GM23248 (cell line): ENCODE data around the gene PSMD6. TPM values are rescaled to one million over a fixed set of nuclear protein-coding genes. Genes with fewer than 3 reads are reported as not detected.

Experiments used
- DNase-seq: peaks from one replicate; pipeline ENCODE4 v3.0.0-alpha.2; 2015
- H2AFZ ChIP-seq: fragments of 200-600 bp; sonication (generic); 2 replicates; pipeline ENCODE4 v1.6.1; 2016; ENCODE audit warnings: antibody characterized with exemption
- H3F3A ChIP-seq: fragments of 200-600 bp; sonication (generic); 2 replicates; pipeline ENCODE4 v1.6.1; 2016; ENCODE audit warnings: mild to moderate bottlenecking, antibody characterized with exemption, mixed run types; ENCODE audit not compliant: insufficient read depth
- H3K27ac ChIP-seq: fragments of 200-600 bp; sonication (generic); 2 replicates; pipeline ENCODE4 v1.5.1; 2016; ENCODE audit warnings: mild to moderate bottlenecking
- H3K27me3 ChIP-seq: fragments of 200-600 bp; sonication (generic); replicated peaks from 2 replicates; pipeline ENCODE4 v1.6.1; 2016; ENCODE audit warnings: mild to moderate bottlenecking; ENCODE audit not compliant: insufficient read depth
- H3K36me3 ChIP-seq: fragments of 200-600 bp; sonication (generic); 2 replicates; pipeline ENCODE4 v1.6.1; 2016; ENCODE audit warnings: low read depth, mild to moderate bottlenecking
- H3K4me1 ChIP-seq: fragments of 200-600 bp; sonication (generic); 2 replicates; pipeline ENCODE4 v1.6.1; 2016; ENCODE audit warnings: mild to moderate bottlenecking; ENCODE audit not compliant: insufficient read depth
- H3K4me2 ChIP-seq: fragments of 200-600 bp; sonication (generic); one replicate; pipeline ENCODE4 v1.6.1; 2016; ENCODE audit warnings: mild to moderate bottlenecking; ENCODE audit not compliant: unreplicated experiment
- H3K4me3 ChIP-seq: fragments of 200-600 bp; sonication (generic); 2 replicates; pipeline ENCODE4 v1.5.1; 2016; ENCODE audit warnings: mild to moderate bottlenecking
- H3K79me2 ChIP-seq: fragments of 200-600 bp; sonication (generic); 2 replicates; pipeline ENCODE4 v1.6.1; 2016; ENCODE audit warnings: mild to moderate bottlenecking; ENCODE audit not compliant: insufficient read depth
- H3K9ac ChIP-seq: fragments of 200-600 bp; sonication (generic); 2 replicates; pipeline ENCODE4 v1.6.1; 2016; ENCODE audit warnings: mild to moderate bottlenecking
- H3K9me2 ChIP-seq: fragments of 200-600 bp; sonication (generic); 2 replicates; pipeline ENCODE4 v1.6.1; 2016; ENCODE audit warnings: mixed run types, mild to moderate bottlenecking, moderate library complexity; ENCODE audit not compliant: insufficient read depth
- H3K9me3 ChIP-seq: fragments of 200-600 bp; sonication (generic); one replicate; pipeline ENCODE4 v1.6.1; 2017; ENCODE audit warnings: low read depth
- H4K20me1 ChIP-seq: fragments of 200-600 bp; sonication (generic); 2 replicates; pipeline ENCODE4 v1.6.0; 2016; ENCODE audit not compliant: insufficient read depth
- EZH2 ChIP-seq: fragments of 200-600 bp; sonication (generic); IDR thresholded peaks from 2 replicates; pipeline ENCODE4 v1.6.1; 2018; ENCODE audit warnings: antibody characterized with exemption, mild to moderate bottlenecking; ENCODE audit not compliant: insufficient read depth, poor library complexity, severe bottlenecking
- EZH2phosphoT487 ChIP-seq: fragments of 200-600 bp; sonication (generic); IDR thresholded peaks from 2 replicates; pipeline ENCODE4 v1.6.1; 2018; ENCODE audit warnings: antibody characterized with exemption, moderate library complexity, mild to moderate bottlenecking, low read depth; ENCODE audit not compliant: insufficient read depth
- WGBS, 2 experiments: methylation state at CpG; one replicate each; pipeline ENCODE4 v1.1.6; 2015 to 2017; ENCODE audit warnings: low lambda C conversion rate in 2 of 2, low coverage in 1 of 2; ENCODE audit errors: missing lambda C conversion rate in 2 of 2; 5-methylcytosine and 5-hydroxymethylcytosine counted together
- in situ Hi-C: fragments of 300-500 bp; cut with MboI; formaldehyde crosslinking; loops from 2 replicates; pipeline ENCODE4 v1.15.0; 2020
- polyA plus RNA-seq: library from polyadenylated mRNA; unstranded; fragments of >200 nt; fragmentation: Nextera tagmentation; extraction: Ambion mirVana; gene quantifications from 2 replicates; pipeline ENCODE4 v1.2.1, GENCODE V29; 2016
- total RNA-seq: library from RNA; depleted of rRNA; stranded (reverse); fragments of >200 nt; shearing (Covaris generic); gene quantifications from 2 replicates; pipeline ENCODE4 v1.2.3, GENCODE V29; 2014

The PSMD6 gene
- total and polyA plus RNA-seq, 2 experiments from 2014 or later, result 79.5 to 126 TPM

DNA sequence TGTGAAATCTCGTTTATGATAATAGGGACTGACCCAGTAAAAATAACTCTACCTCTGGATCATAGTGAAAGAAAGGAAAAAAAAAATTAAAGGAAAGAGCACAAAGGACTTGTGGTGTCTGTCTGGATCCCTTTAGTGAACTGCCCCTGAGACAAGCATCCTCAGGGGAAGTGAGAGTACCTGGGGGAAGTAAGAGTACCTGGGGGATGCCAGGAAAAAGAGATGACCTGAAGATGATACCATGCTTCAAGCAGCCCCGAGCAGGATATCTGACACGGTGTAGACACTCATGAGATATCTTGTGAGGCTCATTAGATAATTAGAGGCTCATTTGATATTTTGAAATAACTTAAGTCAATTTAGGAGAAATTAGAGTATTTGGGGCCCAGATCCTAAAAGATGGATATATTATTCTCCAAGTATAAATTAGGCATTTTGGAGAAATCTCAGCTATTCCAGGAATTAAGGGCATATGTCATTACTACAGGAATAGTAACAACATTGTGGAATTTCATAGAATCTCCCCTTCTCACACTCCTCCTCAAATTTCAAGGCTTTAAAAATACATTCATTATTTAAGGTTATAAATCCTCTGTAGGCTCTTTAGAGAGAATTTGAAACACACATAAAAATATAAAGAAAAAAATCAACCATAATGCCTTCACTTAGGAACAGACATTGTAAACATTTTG is 36.3 kb upstream of the PSMD6 start:
- Histone ChIP-seq H3K4me3 (no peak overlapping the region), H3K36me3 (no peaks in the 10 kb centered on the region), H3F3A (no peaks in the 10 kb centered on the region), H2AFZ (no peak overlapping the region), H3K27ac (no peak overlapping the region), H3K4me1 (peaks cover 11% of the 10 kb centered on the region), H3K9ac (no peak overlapping the region), H4K20me1 (no peaks in the 10 kb centered on the region), H3K4me2 (no peak overlapping the region), H3K9me2 (no peaks in the 10 kb centered on the region), H3K79me2 (no peaks in the 10 kb centered on the region), H3K9me3 (no peaks in the 10 kb centered on the region), H3K27me3 (no peaks in the 10 kb centered on the region)
- TF ChIP-seq EZH2phosphoT487 (no peak), EZH2 (no peak)
- in situ Hi-C loops, result no loop called here
- 93 to 94% methylated on average over 3 of the region's 3 CpGs for WGBS, 2 experiments
- DNase-seq, result no peak

- DNase-seq, result no peak
- Histone ChIP-seq H3K9me3 (no peaks in the 10 kb centered on the region), H2AFZ (no peak overlapping the region), H3K9me2 (no peaks in the 10 kb centered on the region), H3F3A (no peaks in the 10 kb centered on the region), H3K27ac (no peak overlapping the region), H3K4me1 (peaks cover 11% of the 10 kb centered on the region), H3K4me2 (no peak overlapping the region), H3K27me3 (no peaks in the 10 kb centered on the region), H3K36me3 (no peaks in the 10 kb centered on the region), H3K9ac (no peak overlapping the region), H4K20me1 (no peaks in the 10 kb centered on the region), H3K79me2 (no peaks in the 10 kb centered on the region), H3K4me3 (no peak overlapping the region)
- TF ChIP-seq EZH2phosphoT487 (no peak), EZH2 (no peak)
- in situ Hi-C loops, result no loop called here
- WGBS, 2 experiments, result 68 to 70% methylated on average over 4 of the region's 4 CpGs
These were observed 35.3 kb upstream of the PSMD6 start for GRCh38 chr3:64058566-64058965.

GRCh38 chr3:64057231-64057630 is 33.9 kb upstream of the PSMD6 start:
- H3K9me3 ChIP-seq, result no peaks in the 10 kb centered on the region
- no peak overlapping the region for H3K9ac ChIP-seq
- no peaks in the 10 kb centered on the region for H3K9me2 ChIP-seq
- H3K4me1 ChIP-seq, result peaks cover 11% of the 10 kb centered on the region
- H2AFZ ChIP-seq, result no peak overlapping the region
- DNase-seq, result no peak
- WGBS, 2 experiments, result 93 to 98% methylated on average over 4 of the region's 4 CpGs
- H3K27ac ChIP-seq, result no peak overlapping the region
- in situ Hi-C loops, result no loop called here
- TF ChIP-seq EZH2phosphoT487 (no peak), EZH2 (no peak)
- H3K27me3 ChIP-seq, result no peaks in the 10 kb centered on the region
- no peak overlapping the region for H3K4me3 ChIP-seq
- H3K36me3 ChIP-seq, result no peaks in the 10 kb centered on the region
- no peaks in the 10 kb centered on the region for H3F3A ChIP-seq
- H4K20me1 ChIP-seq, result no peaks in the 10 kb centered on the region
- H3K4me2 ChIP-seq, result no peak overlapping the region
- H3K79me2 ChIP-seq, result no peaks in the 10 kb centered on the region

- Histone ChIP-seq H3K9me2 (no peaks in the 10 kb centered on the region), H3K27ac (no peak overlapping the region), H2AFZ (no peak overlapping the region), H3K4me1 (peaks cover 11% of the 10 kb centered on the region), H3K27me3 (no peaks in the 10 kb centered on the region), H3K4me3 (no peak overlapping the region), H3F3A (no peaks in the 10 kb centered on the region), H3K9ac (no peak overlapping the region), H3K79me2 (no peaks in the 10 kb centered on the region), H3K4me2 (no peak overlapping the region), H3K9me3 (no peaks in the 10 kb centered on the region), H3K36me3 (no peaks in the 10 kb centered on the region), H4K20me1 (no peaks in the 10 kb centered on the region)
- DNase-seq, result peak; percentile 60
- in situ Hi-C loops, result no loop called here
- WGBS, 2 experiments, result 51 to 54% methylated on average over 3 of the region's 3 CpGs
- TF ChIP-seq EZH2phosphoT487, result no peak
- TF ChIP-seq EZH2, result no peak
These were observed 33.4 kb upstream of the PSMD6 start for GRCh38 chr3:64056606-64057180.
